H9 (cell line): ENCODE measurements around the gene MYH15. TPM values are rescaled to one million over a fixed set of nuclear protein-coding genes. Genes with fewer than 3 reads are reported as not detected.

ENCODE experiments used
- DNase-seq: peaks from one replicate; pipeline ENCODE4 v3.0.0-alpha.2; 2017
- H2AFZ ChIP-seq: one replicate; pipeline ENCODE4 v1.6.1; 2013; ENCODE audit warnings: mild to moderate bottlenecking, low read length, control low read depth, moderate library complexity
- H2AK5ac ChIP-seq: 2 replicates; pipeline ENCODE4 v1.6.1; 2013; ENCODE audit warnings: low read length, control low read depth, mixed read lengths; ENCODE audit not compliant: insufficient read length
- H2BK120ac ChIP-seq: one replicate; pipeline ENCODE4 v1.6.1; 2013; ENCODE audit warnings: low read depth, mild to moderate bottlenecking, low read length, control low read depth, inconsistent platforms; ENCODE audit not compliant: poor library complexity, severe bottlenecking
- H2BK12ac ChIP-seq: 2 replicates; pipeline ENCODE4 v1.6.1; 2013; ENCODE audit warnings: low read length, control low read depth, mixed read lengths, low read depth; ENCODE audit not compliant: insufficient read length
- H2BK15ac ChIP-seq: 2 replicates; pipeline ENCODE4 v1.6.1; 2013; ENCODE audit warnings: low read depth, low read length, control low read depth
- H2BK20ac ChIP-seq: one replicate; pipeline ENCODE4 v1.6.1; 2013; ENCODE audit warnings: low read depth, mild to moderate bottlenecking, low read length, control low read depth, inconsistent platforms; ENCODE audit not compliant: poor library complexity, severe bottlenecking
- H2BK5ac ChIP-seq: 2 replicates; pipeline ENCODE4 v1.6.1; 2013; ENCODE audit warnings: low read length, control low read depth, mixed read lengths; ENCODE audit not compliant: insufficient read length
- H3K14ac ChIP-seq: 2 replicates; pipeline ENCODE4 v1.6.1; 2013; ENCODE audit warnings: low read length, control low read depth; ENCODE audit not compliant: insufficient read depth
- H3K18ac ChIP-seq: 2 replicates; pipeline ENCODE4 v1.6.1; 2013; ENCODE audit warnings: low read depth, mild to moderate bottlenecking, mixed read lengths, low read length, control low read depth; ENCODE audit not compliant: insufficient read length
- H3K23ac ChIP-seq: 2 replicates; pipeline ENCODE4 v1.6.1; 2013; ENCODE audit warnings: low read length, control low read depth, mixed read lengths, low read depth; ENCODE audit not compliant: insufficient read length
- H3K23me2 ChIP-seq: 2 replicates; pipeline ENCODE4 v1.6.1; 2013; ENCODE audit warnings: low read depth, mild to moderate bottlenecking, mixed read lengths, low read length, control low read depth; ENCODE audit not compliant: insufficient read length, poor library complexity, severe bottlenecking
- H3K27ac ChIP-seq: 2 replicates; pipeline ENCODE4 v1.5.1; 2013; ENCODE audit warnings: low read length, control low read depth, mixed read lengths, low read depth; ENCODE audit not compliant: insufficient read length
- H3K27me3 ChIP-seq: 2 replicates; pipeline ENCODE4 v1.6.1; 2013; ENCODE audit warnings: low read length, control low read depth, inconsistent platforms; ENCODE audit not compliant: insufficient read depth
- H3K4ac ChIP-seq: 2 replicates; pipeline ENCODE4 v1.6.1; 2013; ENCODE audit warnings: low read depth, mild to moderate bottlenecking, control low read depth, inconsistent platforms, low read length, moderate library complexity
- H3K4me1 ChIP-seq: 2 replicates; pipeline ENCODE4 v1.6.1; 2013; ENCODE audit warnings: low read length, control low read depth, inconsistent platforms; ENCODE audit not compliant: insufficient read depth
- H3K4me2 ChIP-seq: 2 replicates; pipeline ENCODE4 v1.6.1; 2013; ENCODE audit warnings: low read length, control low read depth, mixed read lengths; ENCODE audit not compliant: insufficient read length, insufficient read depth
- H3K56ac ChIP-seq: 2 replicates; pipeline ENCODE4 v1.6.1; 2013; ENCODE audit warnings: low read depth, mild to moderate bottlenecking, mixed read lengths, low read length, control low read depth; ENCODE audit not compliant: insufficient read length
- H3K79me1 ChIP-seq: 2 replicates; pipeline ENCODE4 v1.6.1; 2013; ENCODE audit warnings: low read depth, mild to moderate bottlenecking, moderate library complexity, low read length, control low read depth, inconsistent platforms; ENCODE audit not compliant: insufficient read depth, poor library complexity, severe bottlenecking
- H3K79me2 ChIP-seq: 2 replicates; pipeline ENCODE4 v1.6.1; 2013; ENCODE audit warnings: low read length, control low read depth, inconsistent platforms; ENCODE audit not compliant: insufficient read depth
- H3K9ac ChIP-seq: 2 replicates; pipeline ENCODE4 v1.6.1; 2013; ENCODE audit warnings: low read length, control low read depth, mixed read lengths; ENCODE audit not compliant: insufficient read length; ENCODE audit errors: extremely low read depth
- H3K9me3 ChIP-seq: one replicate; pipeline ENCODE4 v1.6.1; 2013; ENCODE audit warnings: low read depth, low read length, inconsistent platforms; ENCODE audit not compliant: control insufficient read depth
- H3T11ph ChIP-seq: one replicate; pipeline ENCODE4 v1.6.1; 2013; ENCODE audit warnings: mild to moderate bottlenecking, low read length, control low read depth, inconsistent platforms
- H4K20me1 ChIP-seq: one replicate; pipeline ENCODE4 v1.6.1; 2013; ENCODE audit not compliant: control insufficient read depth, insufficient read length, insufficient read depth
- H4K5ac ChIP-seq: 2 replicates; pipeline ENCODE4 v1.6.1; 2013; ENCODE audit warnings: low read depth, mild to moderate bottlenecking, mixed read lengths, low read length, control low read depth; ENCODE audit not compliant: insufficient read length
- H4K8ac ChIP-seq: replicated peaks from 2 replicates; pipeline ENCODE4 v1.6.1; 2013; ENCODE audit warnings: low read length, control low read depth, mixed read lengths, low read depth; ENCODE audit not compliant: insufficient read length
- H4K91ac ChIP-seq: 2 replicates; pipeline ENCODE4 v1.6.1; 2013; ENCODE audit warnings: low read depth, mild to moderate bottlenecking, moderate library complexity, mixed read lengths, low read length, control low read depth; ENCODE audit not compliant: insufficient read length
- H3K27ac Mint-ChIP-seq, 3 experiments: 2 replicates in 2 of 3; 3 replicates in 1 of 3; pipeline ENCODE4 v1.8.0; 2020 to 2021; ENCODE audit warnings: mixed read lengths in 3 of 3, mild to moderate bottlenecking in 1 of 3, moderate library complexity in 1 of 3
- H3K27me3 Mint-ChIP-seq: 2 replicates; pipeline ENCODE4 v1.8.0; 2021; ENCODE audit warnings: low read depth, mild to moderate bottlenecking, moderate library complexity, mixed read lengths
- H3K36me3 Mint-ChIP-seq, 3 experiments: 2 replicates in 2 of 3; 3 replicates in 1 of 3; pipeline ENCODE4 v1.8.0; 2020 to 2021; ENCODE audit warnings: low read depth in 3 of 3, mixed read lengths in 3 of 3; ENCODE audit not compliant: insufficient read depth in 1 of 3
- H3K4me1 Mint-ChIP-seq, 2 experiments: 2 replicates each; pipeline ENCODE4 v1.8.0; 2020; ENCODE audit warnings: mixed read lengths in 2 of 2
- H3K4me3 Mint-ChIP-seq, 2 experiments: 2 replicates in 1 of 2; 3 replicates in 1 of 2; pipeline ENCODE4 v1.8.0; 2020 to 2021; ENCODE audit warnings: mild to moderate bottlenecking in 2 of 2, mixed read lengths in 2 of 2, moderate library complexity in 1 of 2
- H3K9me3 Mint-ChIP-seq, 2 experiments: 2 replicates in 1 of 2; 3 replicates in 1 of 2; pipeline ENCODE4 v1.8.0; 2020; ENCODE audit warnings: mild to moderate bottlenecking in 2 of 2, mixed read lengths in 2 of 2, moderate library complexity in 1 of 2
- CTCF ChIP-seq: fragments of 200-600 bp; sonication (generic); conservative IDR thresholded peaks from 3 replicates; pipeline ENCODE4 v1.8.0; 2021; ENCODE audit warnings: antibody characterized with exemption, mild to moderate bottlenecking
- total RNA-seq: library from RNA; stranded (reverse); gene quantifications from 2 replicates; pipeline ENCODE4 v1.2.1, GENCODE V29; 2021

Gene MYH15
- total RNA-seq, 1 experiment from 2014 or later, result 0.13 TPM

GRCh38 chr3:108473711-108474110, 36.7 kb downstream of the MYH15 start:
- no peak overlapping the region for H4K5ac ChIP-seq
- H3K14ac ChIP-seq, result no peak overlapping the region

More at GRCh38 chr3:108473711-108474110, 36.7 kb downstream of the MYH15 start:
- Histone ChIP-seq H2AK5ac (no peak overlapping the region), H3K23me2 (no peaks in the 10 kb centered on the region), H2BK120ac (no peak overlapping the region), H4K8ac (no peak overlapping the region), H2AFZ (no peak overlapping the region), H4K91ac (no peak overlapping the region), H4K20me1 (no peaks in the 10 kb centered on the region), H3K4ac (no peak overlapping the region), H2BK12ac (no peak overlapping the region), H3T11ph (no peak overlapping the region), H3K9ac (no peak overlapping the region), H3K27me3 (no peaks in the 10 kb centered on the region), H3K18ac (no peak overlapping the region), H3K4me1 (peaks cover 5% of the 10 kb centered on the region; the same call in 1 of the 2 replicates), H2BK15ac (no peak overlapping the region), H2BK20ac (no peak overlapping the region), H3K9me3 (no peaks in the 10 kb centered on the region), H3K79me2 (no peaks in the 10 kb centered on the region), H2BK5ac (no peak overlapping the region), H3K27ac (no peak overlapping the region), H3K79me1 (no peaks in the 10 kb centered on the region), H3K23ac (no peak overlapping the region), H3K4me2 (no peak overlapping the region), H3K56ac (no peak overlapping the region)
- no peak for TF ChIP-seq CTCF
- H3K4me1 Mint-ChIP-seq, result peaks cover 8 to 20% of the 10 kb centered on the region in 2 experiments
- H3K27me3 Mint-ChIP-seq, result no peaks in the 10 kb centered on the region
- no peaks in the 10 kb centered on the region for H3K9me3 Mint-ChIP-seq
- no peaks in the 10 kb centered on the region for H3K36me3 Mint-ChIP-seq
- H3K4me3 Mint-ChIP-seq, result no peak overlapping the region
- H3K27ac Mint-ChIP-seq, result no peak overlapping the region
- DNase-seq, result no peak
